H1 (cell line): ENCODE data around the gene KARS1. TPM values are rescaled to one million over a fixed set of nuclear protein-coding genes. Genes with fewer than 3 reads are reported as not detected.

ENCODE experiments used
- EP300 ChIP-seq, 2 experiments: IDR thresholded peaks; 1 replicate in 1 of 2; 2 replicates in 1 of 2; pipeline ENCODE4 v1.6.1; 2011 to 2012; ENCODE audit warnings: low read depth in 2 of 2, low read length in 2 of 2, mild to moderate bottlenecking in 2 of 2, borderline replicate concordance in 1 of 2, inconsistent platforms in 1 of 2, moderate library complexity in 1 of 2
- GABPA ChIP-seq: IDR thresholded peaks from 2 replicates; pipeline ENCODE4 v1.6.1; 2011; ENCODE audit warnings: mild to moderate bottlenecking, low read length, moderate library complexity, borderline replicate concordance; ENCODE audit not compliant: insufficient read depth
- HDAC2 ChIP-seq, 2 experiments: fragments of 300-600 bp in 1 of 2; sonication (generic) in 1 of 2; IDR thresholded peaks; 2 replicates each; pipeline ENCODE4 v1.6.1; 2011 to 2012; ENCODE audit warnings: low read depth in 2 of 2, low read length in 2 of 2, mild to moderate bottlenecking in 2 of 2, moderate library complexity in 2 of 2, borderline replicate concordance in 1 of 2, inconsistent platforms in 1 of 2
- MAFK ChIP-seq: IDR thresholded peaks from 2 replicates; pipeline ENCODE4 v1.6.1; 2012; ENCODE audit warnings: low read depth, mild to moderate bottlenecking, improper control_type of control experiment, low read length
- RFX5 ChIP-seq: IDR thresholded peaks from 2 replicates; pipeline ENCODE4 v1.6.1; 2011; ENCODE audit warnings: low read depth, low read length, improper control_type of control experiment, borderline replicate concordance
- RNF2 ChIP-seq: fragments of 200-900, 300-1000 bp; sonication (generic); IDR thresholded peaks from 2 replicates; pipeline ENCODE4 v1.7.1; 2016; ENCODE audit warnings: borderline replicate concordance, low read depth, mild to moderate bottlenecking, antibody characterized with exemption, low read length; ENCODE audit not compliant: poor library complexity, severe bottlenecking; ENCODE audit errors: missing control alignments
- RXRA ChIP-seq: IDR thresholded peaks from 2 replicates; pipeline ENCODE4 v1.6.1; 2011; ENCODE audit warnings: low read depth, mild to moderate bottlenecking, low read length, moderate library complexity; ENCODE audit not compliant: insufficient read depth
- SIRT6 ChIP-seq: IDR thresholded peaks from one replicate; pipeline ENCODE4 v1.7.1; 2012; ENCODE audit warnings: low read length, inconsistent platforms
- TEAD4 ChIP-seq: IDR thresholded peaks from 2 replicates; pipeline ENCODE4 v1.6.1; 2012; ENCODE audit warnings: low read depth, low read length, inconsistent platforms, mixed read lengths
- ZNF274 ChIP-seq: IDR thresholded peaks from 2 replicates; pipeline ENCODE4 v1.7.0; 2012; ENCODE audit warnings: low read length, borderline replicate concordance; ENCODE audit errors: extremely low read depth
- polyA plus RNA-seq, 7 experiments: library from polyadenylated mRNA; depleted of rRNA in 3 of 7; stranded (reverse) in 5 of 7; unstranded in 2 of 7; fragments of >200 nt in 5 of 7; fragments of 200-250 nt in 2 of 7; gene quantifications; 1 replicate in 5 of 7; 2 replicates in 1 of 7; 4 replicates in 1 of 7; pipeline versions ENCODE4 v1.2.1 to v1.2.3, GENCODE V29; 2011 to 2013; ENCODE audit warnings: missing spikeins in 2 of 7, mixed read lengths in 2 of 7
- total RNA-seq: library from RNA; stranded (reverse); fragmentation: NEBNext Ultra II Directional; extraction: Animal tissue kit (Norgen Biotek cat#: 25700); gene quantifications from 2 replicates; pipeline ENCODE4 v1.2.1, GENCODE V29; 2021

Gene KARS1
- total and polyA plus RNA-seq, 2 of the 8 experiments (the other 6 are each of a cell fraction or from before 2014, with no cell fraction given) = 97.5 to 221 TPM

GRCh38 chr16:75603241-75603640 lies 44.2 kb downstream of the KARS1 start (continued):
- TF ChIP-seq EP300 (IDR thresholded peaks at IDR 0.05; ENCODE audit: borderline replicate concordance in 1 of 2, low read depth in 2 of 2, low read length in 2 of 2) = no peak
- no peak for TF ChIP-seq GABPA
- TF ChIP-seq MAFK = no peak
- TF ChIP-seq SIRT6 = no peak
- no peak for TF ChIP-seq HDAC2 (IDR thresholded peaks at IDR 0.05; ENCODE audit: borderline replicate concordance in 1 of 2, low read depth in 2 of 2, low read length in 2 of 2)
- TF ChIP-seq RFX5 = no peak
- TF ChIP-seq TEAD4 = no peak
- TF ChIP-seq RNF2 = no peak
- TF ChIP-seq RXRA = no peak
- no peak for TF ChIP-seq ZNF274
